Suprapubic skin (tissue), 4 donors: Measurements from ENCODE around the gene MAD1L1. TPM values are rescaled to one million over a fixed set of nuclear protein-coding genes. Genes with fewer than 3 reads are reported as not detected.

Experiments used
- DNase-seq, 2 donors: peaks; one replicate each; pipeline ENCODE4 v3.0.0-alpha.2; 2019; ENCODE audit warnings: low spot score in 2 of 2
- H3K27ac ChIP-seq: fragments of 200-600 bp; sonication (generic); one replicate; pipeline ENCODE4 v1.5.1; 2019
- H3K27me3 ChIP-seq: fragments of 200-600 bp; sonication (generic); one replicate; pipeline ENCODE4 v1.5.1; 2019
- H3K36me3 ChIP-seq: fragments of 200-600 bp; sonication (generic); one replicate; pipeline ENCODE4 v1.5.1; 2019
- H3K4me1 ChIP-seq: fragments of 200-600 bp; sonication (generic); one replicate; pipeline ENCODE4 v1.5.1; 2019
- H3K4me3 ChIP-seq: fragments of 200-600 bp; sonication (generic); one replicate; pipeline ENCODE4 v1.5.1; 2019; ENCODE audit warnings: mild to moderate bottlenecking
- H3K9me3 ChIP-seq: fragments of 200-600 bp; sonication (generic); one replicate; pipeline ENCODE4 v1.5.1; 2019
- EP300 ChIP-seq: sonication (generic); formaldehyde crosslinking; IDR thresholded peaks from one replicate; pipeline ENCODE4 v1.6.1; 2017; ENCODE audit warnings: antibody characterized with exemption
- POLR2A ChIP-seq, 2 donors: fragments of 450-650 bp; IDR thresholded peaks; one replicate each; pipeline ENCODE4 v1.6.1; 2017; ENCODE audit warnings: antibody characterized with exemption in 2 of 2, mild to moderate bottlenecking in 2 of 2, moderate library complexity in 2 of 2
- POLR2AphosphoS5 ChIP-seq, 3 donors: sonication (generic); formaldehyde crosslinking; IDR thresholded peaks; one replicate each; pipeline ENCODE4 v1.6.1; 2017; ENCODE audit warnings: antibody characterized with exemption in 3 of 3
- WGBS: methylation state at CpG from one replicate; pipeline ENCODE4 v1.1.5; 2018; 5-methylcytosine and 5-hydroxymethylcytosine counted together
- total RNA-seq, 4 donors: library from RNA; depleted of rRNA; stranded (reverse); fragments of >200 nt; gene quantifications; one replicate each; pipeline ENCODE4 v1.1.0, GENCODE V29; 2016
- TF ChIP-seq, protein P1 (sequence below), 2 donors: fragments of 200-600 bp in 1 of 2; fragments of 450-650 bp in 1 of 2; sonication (generic) in 1 of 2; IDR thresholded peaks; one replicate each; pipeline ENCODE4 v1.5.1; 2016 to 2019; ENCODE audit warnings: antibody characterized with exemption in 2 of 2, mild to moderate bottlenecking in 1 of 2, moderate library complexity in 1 of 2

The MAD1L1 gene
- total RNA-seq, 4 donors from 2014 or later = 53.2 to 69.8 (median 62.2) TPM

DNA sequence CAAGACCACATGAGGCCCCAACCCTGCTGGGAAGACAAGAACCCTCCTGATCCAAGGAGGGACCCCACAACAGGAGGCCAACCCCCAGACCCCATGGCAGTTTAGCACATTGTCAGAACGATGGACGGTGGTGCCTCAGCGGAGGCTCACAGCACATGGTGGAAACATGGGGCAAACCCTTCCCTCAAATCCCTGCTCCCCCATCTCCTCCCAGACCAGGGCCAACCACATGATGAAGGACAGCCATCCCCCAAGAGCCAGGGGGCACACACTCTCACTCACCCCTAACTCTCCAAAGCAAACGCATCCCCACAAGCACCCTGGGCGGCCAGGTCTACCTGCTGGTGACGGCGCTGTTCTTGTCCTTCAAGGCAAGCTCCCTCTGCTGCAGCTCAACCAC lies 83.9 kb downstream of the MAD1L1 start:
- Histone ChIP-seq H3K27me3 (no peaks in the 10 kb centered on the region), H3K27ac (no peak overlapping the region), H3K36me3 (peaks cover 37% of the 10 kb centered on the region), H3K4me3 (no peak overlapping the region), H3K4me1 (no peaks in the 10 kb centered on the region), H3K9me3 (no peaks in the 10 kb centered on the region)
- no peak for DNase-seq
- WGBS = 95% methylated on average over 7 of the region's 7 CpGs
- TF ChIP-seq, protein P1, sequence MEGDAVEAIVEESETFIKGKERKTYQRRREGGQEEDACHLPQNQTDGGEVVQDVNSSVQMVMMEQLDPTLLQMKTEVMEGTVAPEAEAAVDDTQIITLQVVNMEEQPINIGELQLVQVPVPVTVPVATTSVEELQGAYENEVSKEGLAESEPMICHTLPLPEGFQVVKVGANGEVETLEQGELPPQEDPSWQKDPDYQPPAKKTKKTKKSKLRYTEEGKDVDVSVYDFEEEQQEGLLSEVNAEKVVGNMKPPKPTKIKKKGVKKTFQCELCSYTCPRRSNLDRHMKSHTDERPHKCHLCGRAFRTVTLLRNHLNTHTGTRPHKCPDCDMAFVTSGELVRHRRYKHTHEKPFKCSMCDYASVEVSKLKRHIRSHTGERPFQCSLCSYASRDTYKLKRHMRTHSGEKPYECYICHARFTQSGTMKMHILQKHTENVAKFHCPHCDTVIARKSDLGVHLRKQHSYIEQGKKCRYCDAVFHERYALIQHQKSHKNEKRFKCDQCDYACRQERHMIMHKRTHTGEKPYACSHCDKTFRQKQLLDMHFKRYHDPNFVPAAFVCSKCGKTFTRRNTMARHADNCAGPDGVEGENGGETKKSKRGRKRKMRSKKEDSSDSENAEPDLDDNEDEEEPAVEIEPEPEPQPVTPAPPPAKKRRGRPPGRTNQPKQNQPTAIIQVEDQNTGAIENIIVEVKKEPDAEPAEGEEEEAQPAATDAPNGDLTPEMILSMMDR (IDR thresholded peaks at IDR 0.05) = no peak
- TF ChIP-seq POLR2A (IDR thresholded peaks at IDR 0.05) = no peak
- TF ChIP-seq EP300 = no peak
- TF ChIP-seq POLR2AphosphoS5 (IDR thresholded peaks at IDR 0.05) = no peak

DNA sequence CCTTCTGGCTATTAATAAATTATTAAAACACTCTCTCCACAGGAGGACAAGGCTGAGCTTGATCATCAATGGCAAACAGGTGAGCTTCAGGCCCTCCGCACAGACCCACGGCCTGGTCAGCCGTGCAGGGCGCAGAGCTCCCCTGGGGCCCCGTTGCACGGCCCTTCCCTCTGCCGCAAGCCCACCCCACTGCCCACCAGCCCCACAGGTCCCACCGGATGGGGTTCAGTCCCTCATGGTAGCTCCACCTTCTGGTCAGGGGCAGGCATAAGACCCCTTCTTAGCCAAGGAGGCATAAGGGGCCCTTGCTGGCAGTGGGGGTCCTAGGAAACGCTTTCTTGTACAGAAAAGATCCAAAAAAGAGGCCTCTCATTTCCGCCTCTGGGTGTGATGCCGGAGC lies 84.6 kb downstream of the MAD1L1 start:
- 92% methylated on average over 9 of the region's 11 CpGs for WGBS
- peaks cover 42% of the 10 kb centered on the region for H3K36me3 ChIP-seq
- no peak overlapping the region for H3K27ac ChIP-seq
- DNase-seq = no peak
- H3K4me1 ChIP-seq = no peaks in the 10 kb centered on the region
- TF ChIP-seq POLR2AphosphoS5 (IDR thresholded peaks at IDR 0.05) = no peak
- TF ChIP-seq POLR2A (IDR thresholded peaks at IDR 0.05) = no peak
- TF ChIP-seq, protein P1 (IDR thresholded peaks at IDR 0.05) = no peak
- no peak for TF ChIP-seq EP300
- H3K9me3 ChIP-seq = no peaks in the 10 kb centered on the region
- H3K4me3 ChIP-seq = no peak overlapping the region
- no peaks in the 10 kb centered on the region for H3K27me3 ChIP-seq

DNA sequence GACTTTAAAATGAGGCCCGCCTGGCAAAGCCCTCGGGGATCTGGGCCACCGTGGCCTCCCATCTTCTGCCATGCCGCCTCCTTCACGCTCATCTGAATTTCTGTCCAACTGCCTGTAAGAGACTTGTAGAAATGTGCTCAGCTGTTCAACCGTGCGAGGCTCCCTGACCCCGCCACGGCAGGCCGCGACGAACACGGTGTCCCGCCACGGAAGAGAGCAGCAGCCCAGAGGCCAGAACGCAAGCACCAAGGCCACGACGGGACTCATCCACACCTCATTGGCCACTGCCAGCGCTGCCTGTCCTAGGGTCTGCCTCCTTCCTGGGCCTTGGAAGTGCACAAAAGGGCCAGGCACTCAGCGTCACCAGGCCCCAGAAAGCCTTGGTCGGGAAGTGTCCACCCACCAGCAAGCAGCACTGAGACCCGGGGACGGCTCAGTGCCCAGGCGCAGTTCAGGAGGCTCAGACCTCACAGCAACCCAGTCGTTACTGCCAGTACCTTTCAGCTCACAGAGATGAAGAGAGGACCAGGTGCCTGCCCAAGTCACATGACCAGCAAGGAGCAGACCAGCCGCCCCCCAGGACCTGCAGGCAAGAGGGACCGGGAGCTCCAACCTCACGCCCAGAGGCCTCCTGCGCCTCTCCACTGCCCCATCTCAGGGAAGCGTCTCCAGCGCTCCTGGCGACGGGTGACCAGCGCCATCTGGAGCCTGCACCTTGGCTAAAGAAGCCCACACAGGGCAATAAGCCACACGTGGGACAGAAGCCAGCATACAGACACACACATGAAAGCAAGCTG lies 85.9 kb downstream of the MAD1L1 start:
- no peak for DNase-seq
- WGBS = 93% methylated on average over 19 of the region's 35 CpGs
- Histone ChIP-seq H3K27me3 (no peaks in the 10 kb centered on the region), H3K4me3 (no peak overlapping the region), H3K4me1 (no peaks in the 10 kb centered on the region), H3K9me3 (no peaks in the 10 kb centered on the region), H3K36me3 (peaks cover 49% of the 10 kb centered on the region), H3K27ac (no peak overlapping the region)
- no peak for TF ChIP-seq POLR2A (IDR thresholded peaks at IDR 0.05)

DNA sequence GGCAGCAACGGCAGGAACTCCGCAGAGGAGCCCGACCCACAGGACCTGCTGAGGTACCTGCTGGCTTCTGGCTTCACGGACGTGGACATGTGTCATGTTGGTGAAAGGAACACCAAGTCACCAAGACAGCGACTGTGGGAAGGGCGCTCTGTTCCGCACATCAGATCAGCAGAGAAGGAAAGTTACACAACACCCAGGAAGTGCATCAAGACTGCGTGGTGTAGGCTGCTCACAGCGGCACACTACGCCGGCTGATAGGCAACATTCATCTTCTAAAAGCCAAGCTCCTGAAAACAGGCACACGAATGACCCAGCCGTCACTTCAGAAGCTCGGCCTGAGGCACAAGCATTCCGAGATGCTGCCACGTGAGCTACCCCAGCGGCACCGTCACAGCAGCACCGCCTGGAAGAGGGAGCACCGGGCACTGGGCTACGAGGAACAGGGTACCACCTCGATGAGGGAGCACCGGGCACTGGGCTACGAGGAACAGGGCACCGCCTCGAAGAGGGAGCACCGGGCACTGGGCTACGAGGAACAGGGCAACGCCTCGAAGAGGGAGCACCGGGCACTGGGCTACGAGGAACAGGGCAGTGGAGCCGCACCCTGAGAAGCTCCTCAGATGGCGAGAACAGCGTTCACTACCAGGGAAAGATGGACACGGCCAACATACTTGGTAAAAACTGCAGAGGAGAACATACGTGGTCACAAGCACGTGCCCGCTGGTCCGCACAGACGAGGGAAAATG lies 86.7 kb downstream of the MAD1L1 start:
- Histone ChIP-seq H3K9me3 (no peaks in the 10 kb centered on the region), H3K27me3 (no peaks in the 10 kb centered on the region), H3K36me3 (peaks cover 49% of the 10 kb centered on the region), H3K4me3 (no peak overlapping the region), H3K27ac (no peak overlapping the region), H3K4me1 (no peaks in the 10 kb centered on the region)
- DNase-seq = no peak
- 95% methylated on average over 36 of the region's 42 CpGs for WGBS
- no peak for TF ChIP-seq EP300
- no peak for TF ChIP-seq POLR2AphosphoS5 (IDR thresholded peaks at IDR 0.05)
- no peak for TF ChIP-seq POLR2A (IDR thresholded peaks at IDR 0.05)
- TF ChIP-seq, protein P1 (IDR thresholded peaks at IDR 0.05) = no peak

DNA sequence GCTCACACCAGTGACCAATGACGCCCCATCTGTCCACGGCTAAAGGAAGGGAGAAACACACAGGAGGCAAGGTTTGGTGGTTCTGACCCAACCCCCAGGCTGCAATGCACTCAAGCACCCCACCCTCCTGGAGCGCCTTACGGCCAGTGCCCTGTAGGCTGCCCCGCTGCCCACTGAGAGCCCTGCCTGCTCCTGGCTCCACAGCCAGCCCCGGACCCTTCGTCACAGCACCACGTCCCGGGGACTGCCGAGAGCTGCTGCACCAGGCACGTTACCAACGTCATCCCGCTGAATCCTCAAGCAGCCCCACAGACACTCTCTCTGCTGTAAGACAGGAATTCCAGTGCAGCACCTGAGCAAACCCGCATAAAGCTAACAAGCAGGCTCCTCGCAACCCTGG lies 87.8 kb downstream of the MAD1L1 start:
- peaks cover 49% of the 10 kb centered on the region for H3K36me3 ChIP-seq
- H3K4me3 ChIP-seq = no peak overlapping the region
- H3K4me1 ChIP-seq = no peaks in the 10 kb centered on the region
- TF ChIP-seq EP300 (no peak), POLR2A (IDR thresholded peaks at IDR 0.05) (no peak), POLR2AphosphoS5 (IDR thresholded peaks at IDR 0.05) (no peak)
- TF ChIP-seq, protein P1 (IDR thresholded peaks at IDR 0.05) = no peak
- no peaks in the 10 kb centered on the region for H3K9me3 ChIP-seq
- H3K27ac ChIP-seq = no peak overlapping the region
- no peak for DNase-seq
- WGBS = 96% methylated on average over 9 of the region's 15 CpGs
- H3K27me3 ChIP-seq = no peaks in the 10 kb centered on the region
